Measurements from ENCODE around the gene FOXD4L6.
"Not testable (repeated sequence)": the region's sequence is repeated elsewhere in the genome, so short reads cannot be mapped to it uniquely, and the experiment has no call there.

The FOXD4L6 gene

DNA sequence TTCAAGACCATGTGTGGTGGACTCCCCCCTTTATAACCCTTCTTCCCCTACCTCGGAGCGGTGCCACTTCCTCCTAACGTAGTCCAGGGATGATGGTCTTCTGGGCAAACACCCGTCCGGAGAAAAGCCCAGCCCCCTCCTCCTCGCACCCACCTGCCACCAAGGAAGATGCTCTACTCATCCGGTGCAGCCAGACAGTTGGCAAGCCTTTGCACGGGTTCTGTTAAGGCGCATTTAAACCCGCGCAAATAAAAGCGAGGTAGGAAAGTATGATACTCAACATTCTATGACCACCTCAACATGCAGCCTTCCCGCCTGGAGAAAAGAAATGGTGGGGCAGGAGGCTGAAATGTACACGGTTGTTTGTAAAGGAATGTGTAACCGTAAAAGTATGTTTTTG, at the start of gene FOXD4L6:
FOXD4L6 (minus strand) TSS at position 101 of the 400 bp plus-strand sequence. CDS start 298 bp downstream, outside the sequence.
- not testable (repeated sequence) for DNase-seq (ENCODE audit: low read depth)

DNA sequence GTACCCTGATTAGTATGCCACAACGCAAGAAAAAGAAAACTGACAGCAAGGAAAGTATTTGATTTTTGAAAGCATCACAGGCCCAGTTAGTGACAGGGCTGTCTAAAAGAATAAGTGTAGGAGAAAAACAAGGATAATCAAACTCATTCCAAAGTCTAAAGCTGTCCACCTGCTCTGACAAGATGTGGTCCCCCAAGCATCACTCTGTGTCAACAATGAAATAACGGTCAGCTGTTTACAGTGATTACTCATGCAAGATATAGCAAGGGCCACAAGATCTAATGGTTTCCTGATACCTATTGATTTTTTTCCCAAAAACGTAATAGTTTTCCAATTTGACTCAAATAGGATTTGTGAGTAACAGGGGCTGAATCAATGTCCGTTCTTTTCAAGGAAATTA, 46.5 kb upstream of the FOXD4L6 start:
- DNase-seq (ENCODE audit: low read depth): not testable (repeated sequence)

DNA sequence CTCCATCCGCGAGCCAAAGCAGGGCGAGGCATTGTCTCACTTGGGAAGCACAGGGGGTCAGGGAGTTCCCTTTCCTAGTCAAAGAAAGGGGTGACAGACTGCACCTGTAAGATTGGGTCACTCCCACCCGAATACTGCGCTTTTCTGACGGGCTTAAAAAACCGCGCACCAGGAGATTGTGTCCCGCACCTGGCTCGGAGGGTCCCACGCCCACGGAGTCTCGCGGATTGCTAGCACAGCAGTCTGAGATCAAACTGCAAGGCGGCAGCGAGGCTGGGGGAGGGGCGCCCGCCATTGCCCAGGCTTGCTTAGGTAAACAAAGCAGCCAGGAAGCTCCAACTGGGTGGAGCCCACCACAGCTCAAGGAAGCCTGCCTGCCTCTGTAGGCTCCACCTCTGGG, 21.6 kb upstream of the FOXD4L6 start:
- not testable (repeated sequence) for DNase-seq (ENCODE audit: low read depth)

DNA sequence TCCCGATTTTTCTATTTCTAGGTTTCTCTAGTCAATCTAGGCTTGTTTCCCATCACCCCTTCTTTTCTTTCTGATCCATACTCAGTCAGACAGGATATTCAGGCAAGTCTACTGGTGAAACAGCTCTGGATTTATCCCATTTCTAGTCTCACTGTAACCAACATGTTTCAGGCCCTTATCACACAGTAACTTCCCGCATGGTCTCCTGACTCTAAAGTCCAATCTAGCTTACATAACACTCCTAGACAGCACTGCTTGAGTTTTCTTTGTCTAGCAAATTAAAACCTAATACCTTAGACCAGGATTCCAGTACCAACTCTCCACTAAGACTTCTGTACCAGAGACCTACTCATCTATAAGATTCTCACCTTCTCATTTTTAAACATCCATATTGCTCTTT, 13.4 kb upstream of the FOXD4L6 start:
- DNase-seq (ENCODE audit: low read depth): not testable (repeated sequence)

DNA sequence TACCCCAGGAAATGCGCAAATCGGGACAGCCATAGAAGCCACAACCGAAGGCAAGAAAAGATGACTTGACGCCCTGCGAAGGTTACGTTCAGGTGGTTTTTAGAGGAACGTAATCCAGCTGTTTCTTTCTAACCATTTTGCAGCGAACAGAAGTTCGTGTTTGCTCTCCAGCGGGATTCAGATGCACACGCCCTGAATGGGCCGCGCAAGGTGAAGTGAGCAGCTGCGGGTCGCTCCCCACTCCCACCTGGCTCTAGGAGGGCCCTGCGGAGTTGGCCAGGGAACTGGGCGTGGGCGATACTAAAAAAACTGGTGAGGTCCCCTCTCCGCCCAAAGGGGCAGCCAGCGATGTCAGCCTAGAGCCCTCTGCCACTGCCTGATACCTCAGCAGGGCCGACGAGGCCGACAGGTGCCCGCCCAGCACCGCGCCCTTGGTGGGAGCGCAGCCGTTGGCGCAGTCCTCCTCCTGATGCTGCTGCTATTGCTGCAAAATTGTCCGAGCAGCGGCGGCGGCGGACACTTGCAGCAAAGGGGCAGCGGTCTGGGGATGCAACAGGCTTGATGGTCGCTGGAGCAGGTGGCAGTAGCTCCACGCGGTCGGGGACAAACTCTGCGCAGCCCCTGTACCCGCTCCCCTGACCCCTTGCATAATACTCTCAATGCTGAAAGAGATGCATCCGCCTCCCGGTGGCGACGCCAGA, 1.6 kb downstream of the FOXD4L6 start:
- DNase-seq (ENCODE audit: low read depth): not testable (repeated sequence)

DNA sequence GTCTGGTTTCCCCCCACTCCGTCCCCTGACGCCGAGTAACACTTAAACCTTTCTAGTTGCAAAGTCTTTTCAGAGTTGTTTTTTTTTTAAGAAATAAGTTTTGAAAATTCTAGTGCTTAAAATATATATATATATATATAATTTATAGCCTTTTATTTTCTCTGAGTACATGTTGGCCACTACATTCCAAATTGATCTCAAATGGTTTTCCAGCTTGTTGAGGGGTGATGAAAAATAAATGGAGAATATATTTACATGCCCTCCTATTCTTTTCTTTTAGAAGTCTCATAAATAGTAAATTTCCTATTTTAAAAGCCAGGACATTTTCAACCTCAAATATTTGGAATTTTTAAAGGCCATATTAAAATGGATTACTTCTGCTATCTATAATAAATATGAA, 2.5 kb downstream of the FOXD4L6 start:
- DNase-seq (ENCODE audit: low read depth): not testable (repeated sequence)

DNA sequence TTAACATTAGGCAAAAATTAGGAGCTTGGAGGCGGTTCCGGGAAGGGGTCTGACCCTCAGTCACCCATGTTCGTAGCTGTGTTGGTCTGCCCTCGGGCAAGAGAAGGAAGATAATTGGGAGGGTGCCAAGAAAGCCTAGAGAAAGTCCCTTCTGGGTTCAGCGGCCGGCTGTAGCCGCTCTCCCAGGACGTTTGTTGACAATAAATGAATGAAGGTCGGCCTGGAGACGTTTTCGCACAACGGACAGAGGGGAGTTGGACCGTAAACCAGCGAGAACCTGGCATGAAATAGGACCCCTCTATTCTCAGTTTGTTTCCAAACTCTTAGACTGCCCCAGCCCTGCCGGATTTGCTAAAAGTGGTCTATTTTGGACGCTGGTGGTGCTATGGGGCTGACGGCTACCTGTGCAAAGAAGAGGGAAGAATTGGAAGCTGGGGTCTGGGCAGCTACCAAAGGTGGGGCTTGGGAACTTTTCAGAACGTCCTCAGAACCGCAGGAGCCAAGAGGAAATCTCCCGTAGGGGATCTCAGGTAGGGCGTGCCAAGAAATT, 3.3 kb downstream of the FOXD4L6 start:
- DNase-seq (ENCODE audit: low read depth): not testable (repeated sequence)

GRCh38 chr9:41124250-41125108, 4.0 kb downstream of the FOXD4L6 start:
- DNase-seq (ENCODE audit: low read depth): not testable (repeated sequence)

DNA sequence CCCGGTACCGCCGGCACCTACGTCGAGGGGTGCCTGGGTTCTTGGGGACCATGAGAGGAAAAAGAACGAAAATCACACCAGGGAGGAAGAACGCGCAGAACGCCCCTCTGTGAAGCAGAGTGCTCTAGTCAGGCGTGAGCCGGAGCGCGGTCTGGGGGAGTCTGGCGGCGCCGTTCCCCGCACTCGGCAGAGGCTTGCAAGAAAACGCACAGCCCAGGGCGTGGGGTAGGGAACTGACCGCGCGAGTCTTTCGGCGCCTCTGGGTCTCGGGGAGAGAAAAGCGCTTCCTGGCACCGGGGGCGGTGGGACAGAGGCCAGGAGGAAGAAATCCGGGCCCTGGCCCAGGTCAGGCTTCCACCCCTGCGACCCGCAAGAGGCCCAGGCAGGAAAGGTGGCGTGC, 4.7 kb downstream of the FOXD4L6 start:
- DNase-seq (ENCODE audit: low read depth): not testable (repeated sequence)

DNA sequence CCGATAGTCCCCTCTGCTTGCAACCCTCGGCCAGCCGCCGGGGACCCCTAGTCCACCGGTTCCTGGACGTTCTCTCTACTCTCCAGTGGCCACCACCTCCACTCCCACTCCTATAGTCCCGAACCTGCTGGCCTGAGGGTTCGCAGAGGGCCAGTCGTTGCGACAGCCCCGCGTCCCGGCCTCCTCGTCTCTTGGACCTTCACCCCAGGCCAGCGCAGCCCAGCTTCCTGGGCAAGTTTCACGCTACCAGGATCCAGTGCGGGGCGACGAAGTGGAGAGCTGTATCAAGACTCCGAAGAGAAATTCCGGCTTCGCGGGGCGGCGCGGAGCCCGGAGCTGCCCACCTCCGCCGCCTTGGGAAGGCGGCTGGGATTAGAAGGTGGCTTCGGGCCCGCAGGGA, 5.1 kb downstream of the FOXD4L6 start:
- DNase-seq (ENCODE audit: low read depth): not testable (repeated sequence)

- DNase-seq (ENCODE audit: low read depth): not testable (repeated sequence)
These were observed 7.8 kb downstream of the FOXD4L6 start for GRCh38 chr9:41120696-41121095.

DNA sequence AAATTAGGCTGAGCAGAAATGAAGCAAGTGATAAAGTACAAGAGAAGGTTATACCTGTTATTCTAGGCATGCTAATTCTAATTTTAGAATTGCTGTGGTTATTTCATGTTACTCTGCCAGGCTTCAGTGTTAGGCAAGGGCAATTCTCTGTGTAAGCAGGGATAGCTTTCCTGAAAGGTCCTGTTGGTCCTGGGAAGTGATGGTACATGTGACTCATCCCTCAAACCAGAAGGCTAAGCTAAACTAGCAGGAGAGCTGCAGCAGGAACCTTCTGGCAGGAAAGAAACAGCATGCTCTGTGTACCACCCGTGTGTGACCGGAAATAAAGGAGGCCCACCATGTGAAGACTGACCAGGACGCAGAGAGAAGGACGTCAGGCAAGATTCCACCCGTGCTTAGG, 8.8 kb downstream of the FOXD4L6 start:
- not testable (repeated sequence) for DNase-seq (ENCODE audit: low read depth)

- DNase-seq (ENCODE audit: low read depth): not testable (repeated sequence)
These were observed 9.2 kb downstream of the FOXD4L6 start for GRCh38 chr9:41119311-41119710.

DNA sequence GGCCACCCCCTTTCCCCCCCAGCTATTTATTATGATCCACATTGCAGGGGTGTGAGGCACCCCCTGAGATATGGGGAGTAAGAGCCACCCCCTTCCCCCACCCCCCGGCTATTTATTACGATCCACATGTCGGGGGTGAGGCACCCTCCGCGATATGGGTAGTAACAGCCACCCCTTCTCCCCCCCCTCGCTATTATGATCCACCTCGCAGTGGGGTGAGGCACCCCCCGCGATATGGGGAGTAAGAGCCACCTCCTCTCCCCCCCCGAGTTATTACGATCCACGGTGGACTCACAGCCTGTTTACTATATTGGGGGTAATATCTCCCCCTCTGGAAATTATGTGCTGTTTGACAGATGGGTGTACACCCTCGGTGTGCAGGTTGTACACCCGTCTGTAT, 15.1 kb downstream of the FOXD4L6 start:
- not testable (repeated sequence) for DNase-seq (ENCODE audit: low read depth)

DNA sequence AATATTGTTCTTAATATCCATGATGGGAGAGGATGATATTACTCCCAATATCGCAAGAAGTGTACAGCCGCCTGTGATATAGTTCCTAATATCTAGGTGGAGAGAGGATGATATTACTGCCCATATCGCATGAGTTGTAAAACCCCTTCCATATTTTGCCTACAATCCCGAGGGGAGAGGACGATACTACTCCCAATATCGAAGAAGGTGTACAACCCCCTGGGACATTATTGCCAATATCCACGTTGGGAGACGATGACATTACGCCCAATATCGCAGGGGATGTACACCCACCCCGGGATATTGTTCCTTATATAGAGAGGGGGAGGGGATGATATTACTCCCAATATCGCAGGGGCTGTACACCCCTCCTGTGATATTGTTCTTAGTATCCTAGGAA, 17.1 kb downstream of the FOXD4L6 start:
- DNase-seq (ENCODE audit: low read depth): not testable (repeated sequence)

DNA sequence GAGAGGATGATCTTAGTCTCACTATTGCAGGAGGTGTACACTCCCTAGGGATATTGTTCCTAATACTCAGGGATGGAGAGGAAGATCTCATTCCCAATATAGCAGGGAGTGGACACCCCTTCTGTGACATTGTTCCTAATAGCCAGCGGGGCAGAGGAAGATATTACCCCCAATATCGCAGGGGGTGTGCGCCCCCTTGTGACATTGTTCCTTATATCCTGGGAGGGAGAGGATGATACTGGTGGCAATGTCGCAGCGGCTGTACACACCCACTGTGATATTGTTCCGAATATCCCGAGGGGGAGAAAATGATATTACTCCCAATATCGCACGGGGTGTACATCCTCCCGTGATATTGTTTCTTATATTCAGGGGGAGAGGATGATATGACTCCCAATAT, 17.6 kb downstream of the FOXD4L6 start:
- DNase-seq (ENCODE audit: low read depth): not testable (repeated sequence)

DNA sequence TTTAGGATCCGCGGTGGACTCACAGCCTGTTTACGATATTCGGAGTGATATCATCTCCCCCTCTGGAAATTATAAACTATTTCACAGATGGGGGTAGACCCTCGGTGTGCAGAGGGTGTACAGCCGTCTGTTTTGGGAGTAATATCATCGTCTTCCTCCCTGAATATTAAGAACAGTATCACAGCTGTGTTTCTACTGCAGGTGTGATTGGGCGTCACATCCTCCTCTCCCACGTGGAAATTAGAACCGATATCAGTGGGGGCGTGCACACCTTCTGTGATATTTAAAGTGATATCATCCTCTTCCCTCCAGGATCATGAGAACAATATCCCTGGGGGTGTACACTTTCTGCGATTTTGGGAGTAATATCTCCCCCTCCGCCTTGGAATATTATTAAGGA, 19.2 kb downstream of the FOXD4L6 start:
- DNase-seq (ENCODE audit: low read depth): not testable (repeated sequence)

GRCh38 chr9:41108816-41109215, 19.7 kb downstream of the FOXD4L6 start:
- DNase-seq (ENCODE audit: low read depth): not testable (repeated sequence)

DNA sequence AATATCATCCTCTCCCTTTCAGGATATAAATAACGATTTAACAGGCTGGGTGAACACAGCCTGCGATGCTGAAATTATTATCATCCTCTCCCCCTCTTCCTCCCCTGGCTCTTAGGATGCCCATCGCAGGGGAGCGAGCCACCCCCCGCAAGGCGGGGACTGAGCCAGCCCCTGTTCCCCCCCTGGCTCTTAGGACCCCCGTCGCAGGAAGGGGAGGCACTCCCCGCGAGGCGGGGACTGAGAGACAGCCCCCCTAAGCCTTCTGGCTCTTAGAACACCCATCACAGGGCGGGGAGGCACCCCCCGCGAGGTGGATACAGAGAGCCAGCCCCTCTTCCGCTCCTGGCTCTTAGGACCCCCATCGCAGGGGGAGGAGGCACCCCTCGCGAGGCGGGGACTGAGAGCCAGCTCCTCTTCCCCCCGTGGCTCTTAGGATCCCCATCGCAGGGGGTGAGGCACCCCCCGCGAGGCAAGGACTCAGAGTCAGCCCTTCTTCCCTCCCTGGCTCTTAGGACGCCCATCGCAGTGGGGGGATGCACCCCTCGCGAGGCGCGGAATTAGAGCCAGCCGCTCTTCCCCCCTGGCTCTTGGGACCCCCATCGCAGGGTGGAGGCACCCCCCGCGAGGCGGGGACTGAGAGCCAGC, 21.9 kb downstream of the FOXD4L6 start:
- DNase-seq (ENCODE audit: low read depth): not testable (repeated sequence)

- not testable (repeated sequence) for DNase-seq (ENCODE audit: low read depth)
These were observed 22.8 kb downstream of the FOXD4L6 start for GRCh38 chr9:41105557-41106253.

GRCh38 chr9:41104542-41104941, 23.9 kb downstream of the FOXD4L6 start:
- DNase-seq (ENCODE audit: low read depth): not testable (repeated sequence)

DNA sequence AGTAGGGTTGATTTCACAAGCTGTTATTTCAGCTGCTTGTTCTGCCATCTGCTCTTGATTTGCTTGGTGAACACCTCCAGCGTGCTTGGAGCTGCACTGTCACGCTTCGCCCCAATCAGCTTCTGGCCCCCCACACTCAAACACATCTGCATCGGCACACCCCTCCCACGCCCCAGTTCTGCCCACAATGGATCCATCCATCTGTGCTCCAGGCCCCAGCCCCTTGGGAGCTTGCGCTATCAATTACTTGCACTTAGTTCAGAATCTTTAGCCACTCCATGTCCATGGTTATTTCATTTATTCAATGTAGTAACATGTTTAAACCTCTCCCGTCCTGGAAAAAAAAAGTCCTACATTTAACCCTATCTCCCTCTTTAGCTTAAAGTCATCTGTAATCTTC, 28.0 kb downstream of the FOXD4L6 start:
- not testable (repeated sequence) for DNase-seq (ENCODE audit: low read depth)

Data from stimulated activated CD8-positive, alpha-beta memory T cell treated with anti-CD3 and anti-CD28 coated beads, Interleukin-15, amount 100 ng/mL, for 1 hour (primary cell).